Right forelimb (tissue), 1 donor: ENCODE data around the gene KATNIP.

ENCODE experiments used
- DNase-seq: peaks from one replicate; pipeline ENCODE4 v3.0.0-alpha.2; 2018

Gene KATNIP

GRCh38 chr16:27549746-27550581, at the start of gene KATNIP, which contains the start of gene GTF3C1:
Gene KATNIP (plus strand): TSS chr16:27550144. CDS start chr16:27550171, 27 bp downstream.
Gene GTF3C1 (minus strand): TSS chr16:27549913. CDS start chr16:27549890, 23 bp downstream.
- peak; percentile 100 for DNase-seq

DNA sequence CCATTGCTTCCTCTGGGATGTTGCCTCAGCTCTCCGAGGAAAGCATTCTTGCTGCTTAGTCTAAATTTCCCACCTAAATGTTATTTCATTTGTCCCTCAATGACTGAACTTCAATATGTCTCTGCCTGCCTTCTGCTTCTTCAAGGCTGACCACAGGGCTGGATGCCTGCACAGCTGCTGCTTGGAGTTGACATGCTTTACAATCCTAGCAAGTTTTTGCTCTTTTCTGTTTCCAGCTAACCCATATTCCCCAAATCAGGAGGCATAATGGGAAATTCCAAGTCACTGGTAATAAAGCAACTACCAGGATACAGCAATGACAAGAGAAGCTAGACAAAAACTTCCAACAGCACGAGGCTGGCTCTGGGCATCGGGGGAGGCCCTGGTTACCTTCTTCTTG, 49.1 kb upstream of the KATNIP start:
- no peak for DNase-seq

DNA sequence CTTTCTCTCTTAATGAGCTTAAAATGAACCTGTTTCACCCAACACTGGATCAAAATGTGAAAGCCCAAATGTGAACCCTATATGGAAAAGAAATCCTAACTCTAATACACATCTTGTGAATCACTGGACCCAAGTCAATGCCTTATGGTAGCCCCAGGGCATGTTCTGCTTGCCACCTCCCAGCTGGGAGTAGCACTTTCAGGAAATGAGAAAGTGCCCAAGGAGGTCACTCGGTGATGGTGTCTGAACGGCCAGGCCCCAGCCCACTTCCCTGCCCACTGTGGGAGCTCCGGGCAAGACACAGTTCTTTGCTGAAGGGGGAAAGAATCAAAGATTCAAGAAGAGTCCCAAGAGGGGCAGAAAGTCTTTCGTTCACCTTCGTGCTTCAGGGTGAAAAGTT, 46.3 kb upstream of the KATNIP start:
- DNase-seq: no peak

GRCh38 chr16:27505297-27506236, 44.4 kb upstream of the KATNIP start:
- no peak for DNase-seq

DNA sequence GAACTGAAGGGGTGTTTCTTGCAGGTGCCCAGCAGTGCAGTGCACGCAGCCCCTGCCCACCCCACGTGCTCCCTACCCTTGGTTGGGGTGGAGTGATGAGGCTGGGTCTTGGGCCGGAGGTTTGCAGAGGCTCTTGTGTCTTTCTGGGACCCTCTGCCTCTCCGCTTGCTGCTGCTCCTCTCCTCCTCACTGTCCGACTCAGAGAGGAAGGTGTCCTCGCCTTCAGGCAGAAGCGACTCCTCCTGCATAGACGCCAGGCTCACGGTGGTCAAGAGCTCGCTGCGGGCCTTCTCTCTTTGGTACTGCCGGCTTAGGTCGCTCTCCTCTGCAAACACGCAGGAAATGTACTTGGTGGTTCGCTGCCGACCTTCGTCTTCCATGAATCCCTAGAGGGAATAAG, 43.2 kb upstream of the KATNIP start:
- DNase-seq: no peak

DNA sequence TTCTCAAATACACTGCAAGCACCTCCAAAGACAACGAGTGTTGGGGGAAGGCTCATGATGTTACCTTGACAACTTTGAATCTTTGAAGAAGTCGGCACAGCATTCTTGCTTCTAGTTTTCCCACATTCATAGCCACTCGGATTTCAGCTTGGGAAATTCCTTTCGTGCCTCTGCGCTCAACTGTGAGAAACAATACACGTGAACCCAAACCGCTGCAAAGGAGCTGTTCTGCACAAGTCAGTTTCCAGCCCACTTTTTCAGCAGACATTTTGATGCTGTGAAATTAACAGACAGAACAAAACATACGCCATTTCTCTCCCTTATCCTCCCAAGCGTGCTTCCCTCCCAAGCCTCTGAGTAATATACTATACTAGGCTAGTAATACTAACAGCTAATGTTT, 41.5 kb upstream of the KATNIP start:
- no peak for DNase-seq

GRCh38 chr16:27511657-27512448, 38.1 kb upstream of the KATNIP start:
- DNase-seq: no peak

- no peak for DNase-seq
Measured at GRCh38 chr16:27514806-27515205, 35.1 kb upstream of the KATNIP start.

DNA sequence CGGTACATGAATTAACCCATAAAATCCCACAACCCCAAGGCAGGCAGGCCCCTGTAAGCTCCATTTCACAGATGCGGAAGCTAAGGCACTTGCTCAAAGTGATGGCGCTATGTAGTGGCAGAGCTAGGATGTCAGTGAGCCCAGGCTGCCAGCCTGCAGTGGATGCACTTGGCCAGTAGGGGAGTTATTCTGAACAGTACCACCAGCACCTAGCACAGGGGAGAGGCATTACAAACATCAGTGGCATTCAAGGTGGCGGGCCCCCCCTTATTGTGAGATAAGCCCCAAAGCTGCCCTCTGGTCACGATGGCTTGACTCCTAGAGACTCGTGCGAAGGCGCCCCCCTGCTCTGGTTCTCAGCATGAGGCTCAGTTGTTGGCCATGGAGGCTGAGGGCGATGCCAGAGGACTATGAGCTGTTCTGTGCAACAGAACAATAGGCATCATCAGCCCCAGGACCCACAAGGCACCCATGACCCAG, 34.0 kb upstream of the KATNIP start:
- DNase-seq: no peak

DNA sequence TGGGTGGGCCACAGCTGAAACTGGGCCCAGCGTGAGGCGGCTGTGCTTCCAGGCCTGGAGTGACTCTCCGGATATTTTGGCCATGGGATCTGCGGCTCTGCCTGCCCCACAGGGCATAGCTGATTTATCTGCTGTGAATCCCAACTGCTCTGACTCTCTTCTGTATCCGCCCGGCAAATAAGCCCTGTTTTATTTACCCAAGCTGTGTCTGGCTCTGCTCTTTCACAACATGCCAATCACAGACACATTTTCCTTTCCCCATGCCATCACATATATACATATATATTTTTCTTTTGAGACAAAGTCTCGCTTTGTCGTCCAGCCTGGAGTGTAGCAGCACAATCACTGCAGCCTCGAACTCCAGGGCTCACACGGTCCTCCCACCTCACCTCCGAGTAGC, 33.6 kb upstream of the KATNIP start:
- DNase-seq: no peak

GRCh38 chr16:27517664-27518063, 32.3 kb upstream of the KATNIP start:
- no peak for DNase-seq

DNA sequence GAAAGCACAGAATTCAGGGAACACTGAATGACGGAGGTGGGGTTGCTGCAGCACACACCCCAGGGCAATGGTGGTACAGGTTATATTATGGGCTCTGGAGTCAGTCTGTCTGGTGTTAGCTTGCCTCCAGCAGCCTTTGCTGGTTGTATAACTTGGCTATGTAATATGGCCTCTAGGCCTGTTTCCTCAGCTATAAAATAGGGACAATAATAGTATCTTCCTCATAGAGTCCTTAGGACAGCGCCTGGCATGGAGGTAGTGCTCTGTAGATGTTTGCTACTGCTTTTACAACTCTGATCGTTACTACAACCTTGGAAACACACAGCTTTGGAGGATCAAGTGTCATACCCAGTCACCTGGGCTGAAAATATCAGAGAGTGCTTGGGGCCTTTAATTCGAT, 31.7 kb upstream of the KATNIP start:
- DNase-seq: no peak

DNA sequence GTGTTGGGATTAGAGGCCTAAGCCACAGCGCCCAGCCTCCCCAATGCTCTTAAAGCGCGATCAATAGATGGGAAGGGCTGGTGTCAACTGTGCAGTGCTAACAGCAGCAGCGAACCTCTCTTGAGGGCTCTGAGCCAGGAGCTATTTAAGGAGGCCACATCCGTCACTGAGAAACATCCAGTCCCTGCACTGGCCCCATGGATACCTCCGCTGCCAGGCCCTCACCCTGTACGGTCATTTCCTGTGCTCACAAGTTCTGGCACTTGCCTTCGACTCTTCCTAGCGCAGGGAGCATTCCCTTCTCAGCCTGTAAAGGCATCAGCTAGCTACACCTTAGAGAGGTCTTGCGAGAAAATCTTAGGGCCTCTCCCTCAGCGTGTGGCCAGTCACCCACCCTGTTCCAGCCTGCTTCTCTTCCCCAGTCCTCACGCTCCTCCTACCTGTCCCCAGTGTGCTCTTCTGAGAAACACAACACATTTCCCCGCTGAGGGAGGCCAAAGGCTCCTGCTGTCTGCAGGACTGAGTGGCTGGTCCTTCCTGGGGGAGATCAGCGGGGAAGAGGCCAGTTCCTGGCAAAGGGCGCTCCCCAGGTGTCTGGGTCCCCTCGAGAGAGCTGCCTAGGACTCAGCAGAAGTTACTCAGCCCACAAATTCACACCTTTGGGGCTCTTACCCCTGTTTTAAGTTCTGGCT, 28.8 kb upstream of the KATNIP start:
- peak; percentile 68 for DNase-seq

- no peak for DNase-seq
Measured at GRCh38 chr16:27522173-27522707, 27.7 kb upstream of the KATNIP start.

GRCh38 chr16:27526180-27526579, 23.8 kb upstream of the KATNIP start:
- no peak for DNase-seq

- DNase-seq: no peak
Measured at GRCh38 chr16:27528294-27528693, 21.6 kb upstream of the KATNIP start.

GRCh38 chr16:27529962-27530361, 20.0 kb upstream of the KATNIP start:
- no peak for DNase-seq

DNA sequence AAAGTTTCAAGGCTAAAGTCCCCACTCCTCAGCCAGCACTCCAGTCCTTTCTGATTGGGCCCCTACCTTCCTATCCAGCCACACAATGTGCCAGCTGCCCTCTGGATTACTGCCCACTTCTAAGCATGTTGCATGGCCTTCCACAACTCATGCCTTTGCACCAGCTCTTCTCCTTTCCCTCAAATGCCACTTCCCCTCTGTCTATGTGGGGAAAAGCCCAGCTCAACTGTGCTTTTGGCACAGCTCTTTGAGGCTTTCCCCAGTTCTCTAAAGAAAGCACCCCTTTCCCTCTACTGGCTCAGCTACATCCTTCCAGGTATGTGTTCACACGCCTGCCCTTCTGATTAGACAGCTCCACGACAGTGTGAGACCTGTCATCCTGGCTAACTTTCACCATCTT, 18.8 kb upstream of the KATNIP start:
- DNase-seq: no peak

- no peak for DNase-seq
Measured at GRCh38 chr16:27531826-27532800, 17.8 kb upstream of the KATNIP start.

GRCh38 chr16:27534256-27534655, 15.7 kb upstream of the KATNIP start:
- DNase-seq: no peak

- DNase-seq: no peak
Measured at GRCh38 chr16:27538528-27538927, 11.4 kb upstream of the KATNIP start.
